GM19468 (cell line): ENCODE results near the gene CWH43.
"Not testable (repeated sequence)": the region's sequence is repeated elsewhere in the genome, so short reads cannot be mapped to it uniquely, and the experiment has no call there.

Experiments used
- ATAC-seq: cut with Tn5 transposase; IDR thresholded peaks from one replicate; pipeline ENCODE4 v1.9.1; 2021; ENCODE audit warnings: mild to moderate bottlenecking, moderate library complexity, moderate number of reproducible peaks; ENCODE audit not compliant: unreplicated experiment; ENCODE audit errors: extremely low read depth

CWH43 gene

GRCh38 chr4:49092608-49093135, 106.6 kb downstream of the CWH43 start:
- ATAC-seq: peak; percentile 17

GRCh38 chr4:49096215-49096614, 110.1 kb downstream of the CWH43 start:
- not testable (repeated sequence) for ATAC-seq

- not testable (repeated sequence) for ATAC-seq
Observed at GRCh38 chr4:49096627-49097026, 110.6 kb downstream of the CWH43 start.

- ATAC-seq: not testable (repeated sequence)
Observed at GRCh38 chr4:49097071-49097470, 111.0 kb downstream of the CWH43 start.

GRCh38 chr4:49097505-49097904, 111.4 kb downstream of the CWH43 start:
- not testable (repeated sequence) for ATAC-seq

- not testable (repeated sequence) for ATAC-seq
Observed at GRCh38 chr4:49098034-49098759, 112.1 kb downstream of the CWH43 start.

- ATAC-seq: not testable (repeated sequence)
Observed at GRCh38 chr4:49099831-49100444, 113.9 kb downstream of the CWH43 start.

GRCh38 chr4:49102344-49102898, 116.3 kb downstream of the CWH43 start:
- ATAC-seq: peak; percentile 17

- ATAC-seq: not testable (repeated sequence)
Observed at GRCh38 chr4:49103436-49104136, 117.5 kb downstream of the CWH43 start.

GRCh38 chr4:49104231-49104930, 118.3 kb downstream of the CWH43 start:
- not testable (repeated sequence) for ATAC-seq

GRCh38 chr4:49105248-49105904, 119.3 kb downstream of the CWH43 start:
- ATAC-seq: not testable (repeated sequence)

GRCh38 chr4:49107262-49107661, 121.2 kb downstream of the CWH43 start:
- ATAC-seq: not testable (repeated sequence)

- peak; percentile 10 for ATAC-seq
Observed at GRCh38 chr4:49108183-49108978, 122.3 kb downstream of the CWH43 start.

- not testable (repeated sequence) for ATAC-seq
Observed at GRCh38 chr4:49109567-49110166, 123.6 kb downstream of the CWH43 start.

GRCh38 chr4:49110579-49110978, 124.5 kb downstream of the CWH43 start:
- ATAC-seq: peak; percentile 45
